Esophagus squamous epithelium (tissue), 5 donors: Measurements from ENCODE around the gene TIMP2. TPM values are rescaled to one million over a fixed set of nuclear protein-coding genes. Genes with fewer than 3 reads are reported as not detected.

Experiments
- DNase-seq: peaks from one replicate; lab custom pipeline; 2025; lab: John Stamatoyannopoulos, UW
- H3K27ac ChIP-seq, 4 donors: fragments of 200-600 bp; sonication (generic); one replicate each; pipeline ENCODE4 v1.5.1; 2016 to 2019; ENCODE audit warnings: mild to moderate bottlenecking in 1 of 4
- H3K27me3 ChIP-seq, 4 donors: fragments of 200-600 bp; sonication (generic); 1 replicate in 3 of 4; 2 replicates in 1 of 4; pipeline versions ENCODE4 v1.5.1 to v1.6.0; 2017 to 2021; ENCODE audit warnings: antibody characterized with exemption in 1 of 4
- H3K36me3 ChIP-seq, 3 donors: fragments of 200-600 bp; sonication (generic); one replicate each; pipeline ENCODE4 v1.5.1; 2016 to 2019
- H3K4me1 ChIP-seq, 3 donors: fragments of 200-600 bp; sonication (generic); one replicate each; pipeline ENCODE4 v1.5.1; 2017 to 2019
- H3K4me3 ChIP-seq, 4 donors: fragments of 200-600 bp; sonication (generic); 1 replicate in 3 of 4; 2 replicates in 1 of 4; pipeline ENCODE4 v1.5.1; 2016 to 2019; ENCODE audit warnings: mild to moderate bottlenecking in 2 of 4, moderate library complexity in 1 of 4
- H3K9me3 ChIP-seq, 3 donors: fragments of 200-600 bp; sonication (generic); one replicate each; pipeline ENCODE4 v1.5.1; 2016 to 2019
- POLR2A ChIP-seq, 4 donors: fragments of 450-650 bp; IDR thresholded peaks; one replicate each; pipeline ENCODE4 v1.6.1; 2017; ENCODE audit warnings: antibody characterized with exemption in 4 of 4, mild to moderate bottlenecking in 4 of 4, moderate library complexity in 3 of 4
- WGBS, 2 donors: methylation state at CpG; one replicate each; pipeline ENCODE4 v1.1.5; 2018; 5-methylcytosine and 5-hydroxymethylcytosine counted together
- intact Hi-C: fragments of 100-400 bp; cut with DNase I; formaldehyde crosslinking; loops from one replicate; pipeline ENCODE4 v1.15.0; 2022
- total RNA-seq, 4 donors: library from RNA; depleted of rRNA; stranded (reverse); fragments of >200 nt; gene quantifications; one replicate each; pipeline ENCODE4 v1.1.0, GENCODE V29; 2016
- TF ChIP-seq, protein P1 (sequence below), 6 experiments: fragments of 450-650 bp in 4 of 6; fragments of 200-600 bp in 2 of 6; sonication (generic) in 2 of 6; IDR thresholded peaks; one replicate each; pipeline ENCODE4 v1.5.1; 2016 to 2019; ENCODE audit warnings: antibody characterized with exemption in 6 of 6, mild to moderate bottlenecking in 4 of 6, moderate library complexity in 4 of 6
- donor health status: DM: yes; HTN: yes; CAD: no.

Gene TIMP2
- total RNA-seq, 4 donors from 2014 or later, result 6.1 to 154 (median 28.2) TPM

DNA sequence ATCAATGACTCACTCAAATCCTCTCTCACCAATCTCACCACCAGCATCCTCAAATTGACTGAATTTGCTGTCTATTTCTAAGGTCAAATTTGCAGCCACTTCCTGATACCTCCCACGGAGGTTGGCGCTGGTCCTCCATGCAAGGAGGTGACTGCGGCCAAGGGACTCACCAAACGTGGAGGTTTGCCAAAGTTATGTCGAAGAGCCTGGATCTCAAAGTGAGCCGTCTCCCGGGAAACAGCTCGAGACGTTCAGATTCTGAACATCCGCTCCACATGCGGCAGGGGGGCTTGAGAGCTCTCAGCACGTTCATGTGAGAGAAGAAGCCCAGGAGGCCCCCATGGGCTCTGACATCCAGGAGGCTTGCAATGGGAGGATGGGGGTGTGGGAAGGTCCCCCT is 31.9 kb upstream of the TIMP2 start:
- DNase-seq, result no peak
- no peak overlapping the region for H3K27ac ChIP-seq
- H3K4me3 ChIP-seq, result no peak overlapping the region
- TF ChIP-seq POLR2A (IDR thresholded peaks at IDR 0.05), result no peak
- TF ChIP-seq, protein P1, sequence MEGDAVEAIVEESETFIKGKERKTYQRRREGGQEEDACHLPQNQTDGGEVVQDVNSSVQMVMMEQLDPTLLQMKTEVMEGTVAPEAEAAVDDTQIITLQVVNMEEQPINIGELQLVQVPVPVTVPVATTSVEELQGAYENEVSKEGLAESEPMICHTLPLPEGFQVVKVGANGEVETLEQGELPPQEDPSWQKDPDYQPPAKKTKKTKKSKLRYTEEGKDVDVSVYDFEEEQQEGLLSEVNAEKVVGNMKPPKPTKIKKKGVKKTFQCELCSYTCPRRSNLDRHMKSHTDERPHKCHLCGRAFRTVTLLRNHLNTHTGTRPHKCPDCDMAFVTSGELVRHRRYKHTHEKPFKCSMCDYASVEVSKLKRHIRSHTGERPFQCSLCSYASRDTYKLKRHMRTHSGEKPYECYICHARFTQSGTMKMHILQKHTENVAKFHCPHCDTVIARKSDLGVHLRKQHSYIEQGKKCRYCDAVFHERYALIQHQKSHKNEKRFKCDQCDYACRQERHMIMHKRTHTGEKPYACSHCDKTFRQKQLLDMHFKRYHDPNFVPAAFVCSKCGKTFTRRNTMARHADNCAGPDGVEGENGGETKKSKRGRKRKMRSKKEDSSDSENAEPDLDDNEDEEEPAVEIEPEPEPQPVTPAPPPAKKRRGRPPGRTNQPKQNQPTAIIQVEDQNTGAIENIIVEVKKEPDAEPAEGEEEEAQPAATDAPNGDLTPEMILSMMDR (IDR thresholded peaks at IDR 0.05), result no peak
- intact Hi-C loops, result no loop called here
- peaks cover 6 to 22% (median 7%) of the 10 kb centered on the region in 3 donors for H3K4me1 ChIP-seq
- 18 to 80% methylated on average over 2 to 4 of the region's 12 CpGs for WGBS, 2 donors
- H3K9me3 ChIP-seq, result no peaks in the 10 kb centered on the region
- H3K27me3 ChIP-seq, result peaks cover 0 to 3% (median 0%) of the 10 kb centered on the region in 4 donors
- no peaks in the 10 kb centered on the region for H3K36me3 ChIP-seq

GRCh38 chr17:78956254-78956653 is 31.1 kb upstream of the TIMP2 start:
- Histone ChIP-seq H3K9me3 (peaks cover 0 to 5% (median 1%) of the 10 kb centered on the region in 3 donors), H3K4me1 (peaks cover 6 to 25% (median 10%) of the 10 kb centered on the region in 3 donors), H3K36me3 (no peaks in the 10 kb centered on the region), H3K27me3 (peaks cover 0 to 3% (median 0%) of the 10 kb centered on the region in 4 donors), H3K4me3 (no peak overlapping the region), H3K27ac (no peak overlapping the region)
- DNase-seq, result no peak
- intact Hi-C loops, result no loop called here
- TF ChIP-seq, protein P1 (IDR thresholded peaks at IDR 0.05), result no peak
- TF ChIP-seq POLR2A (IDR thresholded peaks at IDR 0.05), result no peak
- WGBS, 2 donors, result 38 to 77% methylated on average over 7 to 9 of the region's 11 CpGs

- Histone ChIP-seq H3K9me3 (peaks cover 0 to 21% (median 13%) of the 10 kb centered on the region in 3 donors), H3K27ac (no peak overlapping the region), H3K4me1 (peaks cover 6 to 21% (median 10%) of the 10 kb centered on the region in 3 donors), H3K36me3 (no peaks in the 10 kb centered on the region), H3K4me3 (no peak overlapping the region), H3K27me3 (peaks cover 0 to 3% (median 0%) of the 10 kb centered on the region in 4 donors)
- intact Hi-C loops, result no loop called here
- WGBS, 2 donors, result 60 to 85% methylated on average over 1 to 8 of the region's 14 CpGs
- DNase-seq, result no peak
- no peak for TF ChIP-seq POLR2A (IDR thresholded peaks at IDR 0.05)
- TF ChIP-seq, protein P1 (IDR thresholded peaks at IDR 0.05), result no peak
These were observed 29.5 kb upstream of the TIMP2 start for GRCh38 chr17:78954684-78955083.

- Histone ChIP-seq H3K27ac (peak overlapping the region in 1 of 4 donors; percentile 21), H3K36me3 (no peaks in the 10 kb centered on the region), H3K4me1 (peaks cover 6 to 21% (median 10%) of the 10 kb centered on the region in 3 donors), H3K27me3 (peaks cover 0 to 3% (median 0%) of the 10 kb centered on the region in 4 donors), H3K4me3 (no peak overlapping the region), H3K9me3 (peaks cover 0 to 21% (median 13%) of the 10 kb centered on the region in 3 donors)
- 71 to 91% methylated on average over 5 to 16 of the region's 29 CpGs for whole genome bisulfite sequencing, 2 donors
- DNase-seq, result no peak
- no peak for TF ChIP-seq POLR2A (IDR thresholded peaks at IDR 0.05)
- TF ChIP-seq, protein P1 (IDR thresholded peaks at IDR 0.05), result no peak
- intact Hi-C loops, result no loop called here
These were observed 28.5 kb upstream of the TIMP2 start for GRCh38 chr17:78953356-78954350.

DNA sequence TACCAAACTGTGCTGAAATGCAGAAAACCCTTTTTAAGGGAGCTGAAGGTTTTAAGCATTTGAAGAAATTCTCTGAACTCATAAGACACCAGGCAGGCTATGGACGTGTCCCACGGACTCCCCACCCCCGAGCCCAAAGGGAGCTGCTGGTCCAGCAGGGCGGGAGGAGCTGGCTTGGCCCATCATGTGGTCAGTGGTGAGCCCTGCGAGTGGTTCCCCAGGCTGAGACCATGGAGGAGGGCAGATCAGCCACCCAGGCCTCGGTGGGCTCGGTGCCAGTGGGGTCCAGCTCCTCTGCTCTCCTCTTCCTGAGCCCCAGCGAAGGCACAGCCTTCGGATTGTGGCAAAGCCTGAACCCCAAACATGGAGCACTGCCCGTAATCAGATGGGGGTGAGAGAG is 27.5 kb upstream of the TIMP2 start:
- Histone ChIP-seq H3K27ac (peak overlapping the region in 3 of 4 donors; percentile 48 to 53 (median 49)), H3K36me3 (no peaks in the 10 kb centered on the region), H3K27me3 (peaks cover 0 to 3% (median 0%) of the 10 kb centered on the region in 4 donors), H3K4me3 (no peak overlapping the region), H3K4me1 (peaks cover 6 to 21% (median 10%) of the 10 kb centered on the region in 3 donors), H3K9me3 (peaks cover 0 to 21% (median 13%) of the 10 kb centered on the region in 3 donors)
- no peak for TF ChIP-seq POLR2A (IDR thresholded peaks at IDR 0.05)
- TF ChIP-seq, protein P1 (IDR thresholded peaks at IDR 0.05), result no peak
- intact Hi-C loops, result no loop called here
- DNase-seq, result no peak
- WGBS, 2 donors, result 80% methylated on average over 1 to 2 of the region's 10 CpGs
